ENCODE results near the gene ANTXR1.

The ANTXR1 gene

DNA sequence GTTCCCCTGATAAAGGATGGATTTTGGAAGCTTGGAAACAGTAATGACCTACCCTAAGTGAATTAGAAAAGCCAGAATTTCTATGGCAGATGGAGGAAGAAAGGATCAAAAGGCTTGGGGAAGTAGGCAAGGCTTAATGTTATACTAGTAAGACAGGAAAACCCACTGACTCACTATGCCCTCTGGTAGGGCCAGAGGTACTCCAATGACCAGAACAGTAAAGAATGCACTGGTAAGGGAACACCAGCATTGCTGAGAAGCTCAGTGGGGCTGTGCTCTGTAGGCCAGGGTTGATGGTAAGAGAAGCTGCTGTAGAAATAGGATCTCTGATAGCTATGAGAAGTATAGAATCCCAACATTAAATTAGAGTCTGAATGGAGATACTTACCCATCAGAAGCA, 247.7 kb downstream of the ANTXR1 start:
- H2AK5ac ChIP-seq (ENCODE audit: low read length, severe bottlenecking), result no peak overlapping the region
- no peak overlapping the region for H3K4me2 ChIP-seq (ENCODE audit: low read length, poor library complexity, severe bottlenecking)
- H3K9me3 ChIP-seq (ENCODE audit: control insufficient read depth, low read length), result peaks cover 23% of the 10 kb centered on the region
- H3K4ac ChIP-seq (ENCODE audit: low read depth in 1 of 2, low read length in 2 of 2), result no peak overlapping the region
- H2BK15ac ChIP-seq (ENCODE audit: low read depth, poor library complexity, severe bottlenecking), result no peak overlapping the region
- no peak overlapping the region for H3K9ac ChIP-seq (ENCODE audit: low read length)
- H3K27me3 ChIP-seq (ENCODE audit: control insufficient read depth in 1 of 2, insufficient read depth in 1 of 2, low read length in 2 of 2), result no peaks in the 10 kb centered on the region
- no peak overlapping the region for H4K8ac ChIP-seq (ENCODE audit: low read length)
- no peak overlapping the region for H3K14ac ChIP-seq (ENCODE audit: low read length in 2 of 2)
- H3K27ac ChIP-seq (ENCODE audit: low read length, poor library complexity, severe bottlenecking), result no peak overlapping the region
- H3K79me1 ChIP-seq (replicated peaks; ENCODE audit: low read length, poor library complexity, severe bottlenecking), result no peaks in the 10 kb centered on the region
- H2BK12ac ChIP-seq (ENCODE audit: low read length in 2 of 2), result no peak overlapping the region
- DNase-seq, result no peak
- H3K18ac ChIP-seq (ENCODE audit: low read depth in 1 of 2, low read length in 2 of 2), result no peak overlapping the region
- no peak overlapping the region for H3K23ac ChIP-seq (ENCODE audit: low read length in 2 of 2)
- no peak overlapping the region for H2BK120ac ChIP-seq (ENCODE audit: low read depth, low read length)
- H3K4me1 ChIP-seq (ENCODE audit: control insufficient read depth, insufficient read depth, low read depth, low read length), result no peaks in the 10 kb centered on the region
- no peak overlapping the region for H3K4me3 ChIP-seq (ENCODE audit: insufficient read depth in 1 of 2, low read depth in 1 of 2, low read length in 2 of 2)
- no peak overlapping the region for H2BK5ac ChIP-seq (ENCODE audit: low read depth, low read length, poor library complexity, severe bottlenecking)
- H2AFZ ChIP-seq (ENCODE audit: low read depth, low read length), result no peak overlapping the region
- no peak overlapping the region for H4K91ac ChIP-seq (ENCODE audit: low read length)
- H3K36me3 ChIP-seq (ENCODE audit: control insufficient read depth in 1 of 2, insufficient read depth in 2 of 2, low read depth in 1 of 2, low read length in 2 of 2), result no peaks in the 10 kb centered on the region

DNA sequence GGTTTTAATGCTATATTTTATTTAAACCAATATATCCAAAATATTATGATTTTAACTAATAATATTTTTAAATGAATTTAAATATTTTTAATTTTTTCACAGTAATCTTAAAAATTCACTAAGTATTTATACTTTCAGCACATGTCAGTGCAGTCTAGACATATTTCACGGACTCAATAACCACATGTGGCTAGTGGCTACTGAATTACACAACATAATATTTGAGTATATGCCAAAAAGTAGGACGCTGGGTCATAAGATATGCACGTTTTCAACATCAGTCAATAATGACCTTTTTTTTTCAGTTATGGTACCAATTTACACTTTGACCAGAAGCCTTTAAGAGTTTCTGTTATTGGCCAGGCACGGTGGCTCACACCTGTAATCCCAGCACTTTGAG, 256.4 kb downstream of the ANTXR1 start:
- Histone ChIP-seq H4K8ac (ENCODE audit: low read length) (no peak overlapping the region), H3K4me1 (ENCODE audit: control insufficient read depth, insufficient read depth, low read depth, low read length) (no peaks in the 10 kb centered on the region), H3K14ac (ENCODE audit: low read length in 2 of 2) (no peak overlapping the region), H3K18ac (ENCODE audit: low read depth in 1 of 2, low read length in 2 of 2) (no peak overlapping the region), H2BK12ac (ENCODE audit: low read length in 2 of 2) (no peak overlapping the region), H3K9ac (ENCODE audit: low read length) (no peak overlapping the region), H2BK5ac (ENCODE audit: low read depth, low read length, poor library complexity, severe bottlenecking) (no peak overlapping the region), H2BK120ac (ENCODE audit: low read depth, low read length) (no peak overlapping the region), H4K91ac (ENCODE audit: low read length) (no peak overlapping the region), H3K27me3 (ENCODE audit: control insufficient read depth in 1 of 2, insufficient read depth in 1 of 2, low read length in 2 of 2) (no peaks in the 10 kb centered on the region), H3K36me3 (ENCODE audit: control insufficient read depth in 1 of 2, insufficient read depth in 2 of 2, low read depth in 1 of 2, low read length in 2 of 2) (no peaks in the 10 kb centered on the region), H2BK15ac (ENCODE audit: low read depth, poor library complexity, severe bottlenecking) (no peak overlapping the region), H3K23ac (ENCODE audit: low read length in 2 of 2) (no peak overlapping the region), H3K4me2 (ENCODE audit: low read length, poor library complexity, severe bottlenecking) (no peak overlapping the region), H2AFZ (ENCODE audit: low read depth, low read length) (no peak overlapping the region), H3K4ac (ENCODE audit: low read depth in 1 of 2, low read length in 2 of 2) (no peak overlapping the region), H3K9me3 (ENCODE audit: control insufficient read depth, low read length) (no peaks in the 10 kb centered on the region), H3K79me1 (replicated peaks; ENCODE audit: low read length, poor library complexity, severe bottlenecking) (no peaks in the 10 kb centered on the region), H3K4me3 (ENCODE audit: insufficient read depth in 1 of 2, low read depth in 1 of 2, low read length in 2 of 2) (no peak overlapping the region), H2AK5ac (ENCODE audit: low read length, severe bottlenecking) (no peak overlapping the region), H3K27ac (ENCODE audit: low read length, poor library complexity, severe bottlenecking) (no peak overlapping the region)
- WGBS, result 81% methylated on average over 4 of the region's 4 CpGs
- DNase-seq, result no peak

DNA sequence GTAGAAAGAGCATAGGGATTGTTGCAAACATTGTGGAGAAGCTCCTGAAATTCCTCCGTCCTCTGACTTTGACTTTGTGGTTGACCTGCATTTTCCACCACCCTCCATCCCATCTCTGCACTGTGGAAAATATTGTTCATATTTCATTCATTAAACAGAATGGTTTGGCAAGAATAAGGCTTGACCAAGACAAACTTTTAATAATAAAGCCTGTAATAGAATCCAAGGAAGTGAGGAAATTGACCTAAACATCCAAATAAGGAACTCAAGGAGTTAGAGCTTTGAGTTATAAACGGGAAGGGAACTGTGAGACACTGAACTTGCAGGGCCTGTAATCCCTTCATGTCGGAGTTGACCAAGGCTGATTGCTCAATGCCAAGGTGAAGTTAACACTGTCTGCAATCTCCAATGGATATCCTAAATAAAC, 258.9 kb downstream of the ANTXR1 start:
- Histone ChIP-seq H3K4me3 (ENCODE audit: insufficient read depth in 1 of 2, low read depth in 1 of 2, low read length in 2 of 2) (no peak overlapping the region), H4K91ac (ENCODE audit: low read length) (no peak overlapping the region), H3K79me1 (replicated peaks; ENCODE audit: low read length, poor library complexity, severe bottlenecking) (no peaks in the 10 kb centered on the region), H4K8ac (ENCODE audit: low read length) (no peak overlapping the region), H3K4me1 (ENCODE audit: control insufficient read depth, insufficient read depth, low read depth, low read length) (no peaks in the 10 kb centered on the region), H2BK15ac (ENCODE audit: low read depth, poor library complexity, severe bottlenecking) (no peak overlapping the region), H2BK120ac (ENCODE audit: low read depth, low read length) (no peak overlapping the region), H2BK5ac (ENCODE audit: low read depth, low read length, poor library complexity, severe bottlenecking) (no peak overlapping the region), H3K9me3 (ENCODE audit: control insufficient read depth, low read length) (no peaks in the 10 kb centered on the region), H3K14ac (ENCODE audit: low read length in 2 of 2) (no peak overlapping the region), H3K18ac (ENCODE audit: low read depth in 1 of 2, low read length in 2 of 2) (no peak overlapping the region), H3K27me3 (ENCODE audit: control insufficient read depth in 1 of 2, insufficient read depth in 1 of 2, low read length in 2 of 2) (no peaks in the 10 kb centered on the region), H3K4ac (ENCODE audit: low read depth in 1 of 2, low read length in 2 of 2) (no peak overlapping the region), H2AK5ac (ENCODE audit: low read length, severe bottlenecking) (no peak overlapping the region), H3K4me2 (ENCODE audit: low read length, poor library complexity, severe bottlenecking) (no peak overlapping the region), H3K36me3 (ENCODE audit: control insufficient read depth in 1 of 2, insufficient read depth in 2 of 2, low read depth in 1 of 2, low read length in 2 of 2) (no peaks in the 10 kb centered on the region), H3K27ac (ENCODE audit: low read length, poor library complexity, severe bottlenecking) (no peak overlapping the region), H2BK12ac (ENCODE audit: low read length in 2 of 2) (no peak overlapping the region), H2AFZ (ENCODE audit: low read depth, low read length) (no peak overlapping the region), H3K23ac (ENCODE audit: low read length in 2 of 2) (no peak overlapping the region), H3K9ac (ENCODE audit: low read length) (no peak overlapping the region)
- WGBS, result 44% methylated on average over 2 of the region's 3 CpGs
- DNase-seq, result peak; percentile 49

DNA sequence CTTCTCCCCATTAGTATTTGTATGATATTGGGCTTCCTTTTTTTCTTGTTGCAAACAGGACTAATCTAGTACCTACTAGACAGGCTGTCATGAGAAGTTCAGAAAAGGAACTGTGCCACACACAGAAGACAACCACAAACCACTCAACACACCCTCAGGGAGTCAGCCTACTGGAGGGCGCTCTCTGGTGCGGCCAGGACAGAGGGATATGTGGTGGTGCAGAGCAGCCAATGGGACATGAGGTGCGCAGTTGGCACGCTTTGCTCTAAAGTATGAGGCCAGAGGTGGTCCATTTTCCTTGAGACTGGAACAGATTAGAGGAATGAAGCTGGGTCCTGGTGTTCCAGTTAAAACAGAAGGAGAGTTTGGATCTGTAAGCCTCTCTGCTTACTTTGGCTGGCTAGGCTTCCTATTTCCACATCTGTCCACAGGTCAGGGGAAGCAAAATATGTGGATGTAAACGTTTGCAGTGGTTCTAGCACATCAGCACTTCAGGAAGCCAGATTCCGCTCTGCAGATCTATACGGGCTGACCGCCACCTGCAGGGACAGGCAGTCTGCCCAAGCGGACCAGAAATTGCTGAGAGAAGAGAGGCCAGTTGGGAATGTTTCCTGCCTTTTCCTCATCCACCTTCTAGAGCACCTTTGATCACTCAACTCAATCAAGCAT, 260.0 kb downstream of the ANTXR1 start:
- no peak overlapping the region for H4K8ac ChIP-seq (ENCODE audit: low read length)
- peak overlapping the region; percentile 90 to 92 for H2BK12ac ChIP-seq (ENCODE audit: low read length in 2 of 2)
- H3K79me1 ChIP-seq (replicated peaks; ENCODE audit: low read length, poor library complexity, severe bottlenecking), result no peaks in the 10 kb centered on the region
- H2AFZ ChIP-seq (ENCODE audit: low read depth, low read length), result no peak overlapping the region
- no peaks in the 10 kb centered on the region for H3K4me1 ChIP-seq (ENCODE audit: control insufficient read depth, insufficient read depth, low read depth, low read length)
- H3K18ac ChIP-seq (ENCODE audit: low read depth in 1 of 2, low read length in 2 of 2), result peak overlapping the region; percentile 34 to 88
- H4K91ac ChIP-seq (ENCODE audit: low read length), result peak overlapping the region; percentile 90
- H3K14ac ChIP-seq (ENCODE audit: low read length in 2 of 2), result peak overlapping the region in 1 of 2 experiments; percentile 44
- WGBS, result 80% methylated on average over 9 of the region's 9 CpGs
- no peak overlapping the region for H3K9ac ChIP-seq (ENCODE audit: low read length)
- H3K27ac ChIP-seq (ENCODE audit: low read length, poor library complexity, severe bottlenecking), result no peak overlapping the region
- no peak overlapping the region for H2BK5ac ChIP-seq (ENCODE audit: low read depth, low read length, poor library complexity, severe bottlenecking)
- no peak overlapping the region for H2BK120ac ChIP-seq (ENCODE audit: low read depth, low read length)
- no peak overlapping the region for H3K4me3 ChIP-seq (ENCODE audit: insufficient read depth in 1 of 2, low read depth in 1 of 2, low read length in 2 of 2)
- H3K27me3 ChIP-seq (ENCODE audit: control insufficient read depth in 1 of 2, insufficient read depth in 1 of 2, low read length in 2 of 2), result no peaks in the 10 kb centered on the region
- no peak overlapping the region for H2BK15ac ChIP-seq (ENCODE audit: low read depth, poor library complexity, severe bottlenecking)
- peak overlapping the region in 1 of 2 experiments; percentile 5 for H3K4ac ChIP-seq (ENCODE audit: low read depth in 1 of 2, low read length in 2 of 2)
- no peak overlapping the region for H2AK5ac ChIP-seq (ENCODE audit: low read length, severe bottlenecking)
- no peaks in the 10 kb centered on the region for H3K36me3 ChIP-seq (ENCODE audit: control insufficient read depth in 1 of 2, insufficient read depth in 2 of 2, low read depth in 1 of 2, low read length in 2 of 2)
- no peak overlapping the region for H3K23ac ChIP-seq (ENCODE audit: low read length in 2 of 2)
- H3K4me2 ChIP-seq (ENCODE audit: low read length, poor library complexity, severe bottlenecking), result no peak overlapping the region
- no peaks in the 10 kb centered on the region for H3K9me3 ChIP-seq (ENCODE audit: control insufficient read depth, low read length)
- no peak for DNase-seq
